Fibroblast of mammary gland (primary cell): ENCODE measurements around the gene SHC2.

ENCODE experiments used
- DNase-seq: peaks from one replicate; pipeline ENCODE4 v3.0.0-alpha.2; 2010; ENCODE audit warnings: low read depth
- H3K4me3 ChIP-seq: 2 replicates; pipeline ENCODE4 v1.5.1; 2011; ENCODE audit warnings: low read depth, mild to moderate bottlenecking, low read length, moderate library complexity; ENCODE audit not compliant: control insufficient read depth
- CTCF ChIP-seq: conservative IDR thresholded peaks from 2 replicates; pipeline ENCODE4 v1.5.1; 2011; ENCODE audit warnings: low read depth, low read length, inconsistent platforms; ENCODE audit not compliant: control insufficient read depth, insufficient read depth

Gene SHC2

GRCh38 chr19:402786-403185 lies 58.0 kb downstream of the SHC2 start:
- no peak for DNase-seq
- TF ChIP-seq CTCF, result no peak
- no peak overlapping the region for H3K4me3 ChIP-seq

GRCh38 chr19:401866-402511 lies 58.8 kb downstream of the SHC2 start:
- H3K4me3 ChIP-seq, result no peak overlapping the region
- TF ChIP-seq CTCF, result no peak
- DNase-seq, result no peak

GRCh38 chr19:400976-401865 lies 59.6 kb downstream of the SHC2 start:
- no peak for DNase-seq
- no peak overlapping the region for H3K4me3 ChIP-seq
- TF ChIP-seq CTCF, result no peak

GRCh38 chr19:399370-399769 lies 61.5 kb downstream of the SHC2 start:
- no peak overlapping the region for H3K4me3 ChIP-seq
- DNase-seq, result no peak
- no peak for TF ChIP-seq CTCF

- TF ChIP-seq CTCF, result no peak
- DNase-seq, result no peak
- no peak overlapping the region for H3K4me3 ChIP-seq
These were observed 62.1 kb downstream of the SHC2 start for GRCh38 chr19:398719-399118.

GRCh38 chr19:397941-398706 lies 62.7 kb downstream of the SHC2 start:
- TF ChIP-seq CTCF, result no peak
- no peak for DNase-seq
- no peak overlapping the region for H3K4me3 ChIP-seq
